Lower leg skin (tissue), 4 donors: ENCODE measurements around the gene CCL1. TPM values are rescaled to one million over a fixed set of nuclear protein-coding genes. Genes with fewer than 3 reads are reported as not detected.
A peak's percentile ranks its signal among the peaks of the same experiment; 100 is the strongest.

ENCODE experiments used
- DNase-seq, 2 donors: peaks; one replicate each; pipeline ENCODE4 v3.0.0-alpha.2; 2019; ENCODE audit warnings: low spot score in 2 of 2
- H3K4me3 ChIP-seq: fragments of 200-600 bp; sonication (generic); 2 replicates; pipeline ENCODE4 v1.5.1; 2017; ENCODE audit warnings: mild to moderate bottlenecking, low read depth; ENCODE audit not compliant: poor library complexity, severe bottlenecking
- CTCF ChIP-seq, 3 donors: fragments of 450-650 bp; IDR thresholded peaks; one replicate each; pipeline ENCODE4 v1.5.1; 2016; ENCODE audit warnings: antibody characterized with exemption in 3 of 3, mild to moderate bottlenecking in 3 of 3, moderate library complexity in 2 of 3
- POLR2A ChIP-seq, 2 donors: fragments of 450-650 bp; IDR thresholded peaks; one replicate each; pipeline ENCODE4 v1.6.1; 2016 to 2017; ENCODE audit warnings: antibody characterized with exemption in 2 of 2, mild to moderate bottlenecking in 1 of 2, moderate library complexity in 1 of 2
- WGBS, 2 donors: methylation state at CpG; one replicate each; pipeline ENCODE4 v1.1.5; 2018; 5-methylcytosine and 5-hydroxymethylcytosine counted together
- intact Hi-C: fragments of 100-400 bp; cut with DNase I; formaldehyde crosslinking; loops from one replicate; pipeline ENCODE4 v1.15.0; 2023; ENCODE audit warnings: low total_unique reads
- total RNA-seq, 4 donors: library from RNA; depleted of rRNA; stranded (reverse); fragments of >200 nt; gene quantifications; one replicate each; pipeline ENCODE4 v1.1.0, GENCODE V29; 2016

Gene CCL1
- total RNA-seq, 4 donors from 2014 or later, result not detected

- 66 to 70% methylated on average over 2 of the region's 2 CpGs for WGBS, 2 donors
- no peak for TF ChIP-seq CTCF (IDR thresholded peaks at IDR 0.05)
- TF ChIP-seq POLR2A (IDR thresholded peaks at IDR 0.05), result no peak
- intact Hi-C loops, result no loop called here
- no peak for DNase-seq
- no peak overlapping the region for H3K4me3 ChIP-seq
Observed at GRCh38 chr17:34365340-34365739, 2.3 kb upstream of the CCL1 start.

- TF ChIP-seq CTCF (IDR thresholded peaks at IDR 0.05) (no peak), POLR2A (IDR thresholded peaks at IDR 0.05) (no peak)
- no peak for DNase-seq
- intact Hi-C loops, result no loop called here
Observed at GRCh38 chr17:34364751-34365150, 1.7 kb upstream of the CCL1 start.

GRCh38 chr17:34361478-34362061, 1.5 kb downstream of the CCL1 start:
- no peak overlapping the region for H3K4me3 ChIP-seq
- intact Hi-C loops, result loop anchor here (2.0 kb wide), 1 partner anchor 163 kb away; no protein-coding TSS in a partner anchor
- 13% methylated on average over 8 of the region's 8 CpGs for WGBS, 2 donors
- DNase-seq, result peak; percentile 90 to 97
- TF ChIP-seq CTCF (IDR thresholded peaks at IDR 0.05), result peak in 2 of 3 donors; percentile 18 to 98
- no peak for TF ChIP-seq POLR2A (IDR thresholded peaks at IDR 0.05)

More at GRCh38 chr17:34364751-34365150, 1.7 kb upstream of the CCL1 start:
- WGBS, 2 donors, result 79 to 81% methylated on average over 2 of the region's 2 CpGs
- H3K4me3 ChIP-seq, result no peak overlapping the region

GRCh38 chr17:34360601-34361270, 2.3 kb downstream of the CCL1 start:
- WGBS, 2 donors, result 79 to 81% methylated on average over 11 of the region's 11 CpGs
- TF ChIP-seq CTCF (IDR thresholded peaks at IDR 0.05) (no peak), POLR2A (IDR thresholded peaks at IDR 0.05) (no peak)
- intact Hi-C loops, result no loop called here
- no peak overlapping the region for H3K4me3 ChIP-seq
- DNase-seq, result no peak

- WGBS, 2 donors, result 96% methylated on average over 3 of the region's 3 CpGs
- TF ChIP-seq POLR2A (IDR thresholded peaks at IDR 0.05) (no peak), CTCF (IDR thresholded peaks at IDR 0.05) (no peak)
- DNase-seq, result no peak
- no peak overlapping the region for H3K4me3 ChIP-seq
- intact Hi-C loops, result no loop called here
Observed at GRCh38 chr17:34358631-34359030, 4.4 kb downstream of the CCL1 start.
